ENCODE results near the gene ALDH4A1.
A peak's percentile ranks its signal among the peaks of the same experiment; 100 is the strongest.

The ALDH4A1 gene

DNA sequence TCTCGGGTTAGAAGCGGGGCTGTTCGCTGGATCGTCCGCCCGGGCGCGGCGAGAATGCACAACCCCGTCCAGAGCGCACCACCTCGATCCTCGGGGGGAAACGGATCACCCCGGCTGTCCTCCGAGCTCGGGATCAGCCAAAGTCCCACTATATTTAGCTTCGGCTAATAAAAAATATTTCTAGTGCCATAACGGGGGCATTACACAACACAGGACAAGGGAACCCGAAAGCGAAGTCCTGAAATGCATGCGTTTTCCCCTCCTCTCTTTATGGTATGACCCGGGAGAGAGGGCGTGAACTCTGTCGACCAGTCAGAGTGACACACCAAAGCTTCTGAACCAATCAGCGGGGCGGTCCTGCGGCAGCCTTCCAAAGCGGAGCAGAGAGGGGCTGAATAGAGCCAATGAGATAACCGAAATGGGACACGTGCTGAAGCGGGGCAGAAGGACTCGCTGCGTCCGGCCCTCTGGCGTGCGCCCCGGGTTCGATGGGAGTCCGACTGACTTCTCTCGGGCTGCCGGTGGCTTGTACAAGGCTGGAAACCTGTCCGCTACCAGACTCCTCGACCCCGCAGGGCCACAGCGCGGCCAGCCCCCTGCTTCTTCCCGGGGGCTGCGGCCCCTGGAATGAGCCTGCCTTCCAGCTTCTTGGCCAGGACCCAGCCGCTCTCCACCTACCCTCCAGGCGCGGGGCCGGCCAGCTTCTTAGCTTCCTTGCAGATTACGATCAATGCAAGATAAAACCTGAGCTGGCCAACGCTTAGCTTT lies at the start of gene ALDH4A1:
TSS of gene ALDH4A1 (minus strand) at position 33 of the 768 bp plus-strand sequence. CDS start at position 1, 32 bp downstream.
- DNase-seq = peak; percentile 87

DNA sequence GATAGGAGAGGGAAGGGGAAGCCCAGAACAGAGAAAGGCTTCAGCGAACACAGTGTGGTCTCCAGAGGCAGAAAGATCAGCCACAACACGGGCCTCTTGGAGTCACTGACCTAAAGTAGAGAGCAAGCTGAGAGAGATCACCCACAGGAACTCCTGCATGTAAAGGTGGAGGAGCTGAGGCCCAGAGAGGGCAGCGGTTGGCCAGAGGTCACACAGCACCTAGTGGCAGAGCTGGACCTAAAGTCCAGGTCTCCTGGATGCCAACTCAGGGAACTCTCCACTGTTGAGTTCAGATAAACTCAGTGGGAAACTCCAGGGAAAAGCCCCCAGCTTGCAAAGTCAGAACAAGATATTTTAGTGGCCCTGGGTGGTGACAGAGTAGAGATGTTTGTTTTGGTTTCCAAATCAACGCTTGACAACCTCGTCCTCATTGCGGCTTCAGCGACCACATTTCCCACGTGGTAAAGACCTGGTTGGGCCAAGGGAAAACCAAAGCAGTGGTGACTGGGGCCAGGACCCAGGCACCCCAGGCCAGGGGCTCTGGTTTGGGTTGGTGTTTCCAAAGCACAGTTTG lies 49.5 kb upstream of the ALDH4A1 start:
- no peak for DNase-seq

DNA sequence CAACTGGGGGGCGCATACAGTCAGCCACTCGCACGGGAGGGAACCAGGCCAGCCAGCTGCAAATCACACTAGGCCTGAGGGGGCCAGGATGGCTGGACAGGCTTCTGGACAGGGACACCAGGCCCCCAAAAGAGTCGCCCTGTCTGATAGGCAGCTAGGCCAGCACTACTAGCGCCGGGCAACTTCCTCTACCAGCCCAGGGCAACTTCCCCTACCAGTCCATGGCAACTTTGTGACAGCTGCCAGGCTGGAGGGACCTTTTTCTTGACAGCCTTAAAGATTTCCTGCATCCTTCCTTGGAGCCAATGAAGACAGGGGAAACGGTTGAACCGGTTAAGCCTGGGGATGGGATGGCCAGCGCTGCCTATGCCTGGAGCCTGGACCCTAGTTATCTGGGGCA lies 49.1 kb upstream of the ALDH4A1 start:
- DNase-seq = no peak

DNA sequence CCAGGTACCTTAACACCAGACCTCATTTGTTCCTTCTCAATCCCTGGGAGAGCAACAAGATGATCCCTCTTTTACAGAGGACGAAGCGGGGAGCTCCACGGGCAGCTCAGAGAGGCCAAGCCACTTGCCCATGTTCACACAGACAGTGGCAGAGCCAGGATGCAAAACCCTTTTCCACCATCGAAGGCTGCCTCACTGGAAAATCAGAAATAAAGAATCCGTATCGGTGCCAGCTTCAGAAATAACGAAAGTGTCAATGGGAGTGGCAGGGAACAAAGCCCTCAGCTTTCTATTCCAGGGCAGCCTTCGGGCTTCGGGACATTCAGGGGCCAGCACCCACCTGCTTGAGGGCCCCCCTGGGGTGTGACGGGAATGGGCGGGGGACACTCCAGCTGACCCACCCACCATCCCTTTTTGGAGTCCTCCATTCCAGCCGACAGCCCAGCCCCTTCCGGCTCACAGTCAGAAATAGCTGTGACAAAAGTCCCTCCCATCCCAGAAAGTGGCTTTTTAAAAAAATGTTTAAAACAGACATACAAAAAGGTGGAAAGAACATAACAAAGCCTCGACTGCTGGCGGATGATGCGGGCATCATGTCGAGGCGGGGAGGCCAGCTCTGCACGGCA lies 48.2 kb upstream of the ALDH4A1 start:
- no peak for DNase-seq

- DNase-seq = no peak
Measured at GRCh38 chr1:18949686-18950400, 47.5 kb upstream of the ALDH4A1 start.

DNA sequence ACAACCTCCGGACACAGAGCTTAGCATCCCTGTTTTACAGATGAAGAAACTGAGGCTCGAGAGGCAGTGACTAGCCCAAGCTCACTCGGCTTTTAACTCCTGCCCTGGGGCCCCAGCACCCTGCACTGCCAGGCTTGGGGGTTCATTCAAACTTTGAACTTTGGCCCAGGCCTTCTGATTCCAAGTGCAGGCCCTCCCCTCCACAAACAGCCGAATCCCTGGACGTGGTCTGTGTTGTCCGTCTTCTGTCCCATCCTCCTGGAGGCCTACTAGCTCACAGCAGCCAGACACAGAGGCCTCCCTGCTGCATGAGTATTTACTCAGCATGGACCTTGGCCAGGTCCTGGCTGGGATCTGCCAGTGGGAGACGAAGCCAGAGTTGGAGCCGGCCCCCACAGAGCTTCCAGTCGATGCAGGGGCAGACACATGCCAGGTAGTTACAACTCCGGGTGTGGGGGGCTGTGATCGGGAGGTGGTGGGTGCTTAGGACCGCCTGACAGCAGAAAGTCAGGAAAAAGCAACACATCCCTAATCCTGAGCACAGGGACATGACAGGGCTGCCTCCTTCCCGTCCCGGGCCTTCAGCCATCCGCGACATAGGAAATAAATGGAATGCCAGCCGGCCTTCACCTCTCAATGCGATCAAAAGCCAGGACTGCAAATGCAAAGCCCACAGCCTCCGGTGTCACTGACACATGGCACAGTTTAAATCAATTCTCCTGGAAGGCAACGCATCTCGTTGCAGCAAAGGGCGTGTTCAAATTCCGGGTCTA lies 46.7 kb upstream of the ALDH4A1 start:
- DNase-seq = no peak

DNA sequence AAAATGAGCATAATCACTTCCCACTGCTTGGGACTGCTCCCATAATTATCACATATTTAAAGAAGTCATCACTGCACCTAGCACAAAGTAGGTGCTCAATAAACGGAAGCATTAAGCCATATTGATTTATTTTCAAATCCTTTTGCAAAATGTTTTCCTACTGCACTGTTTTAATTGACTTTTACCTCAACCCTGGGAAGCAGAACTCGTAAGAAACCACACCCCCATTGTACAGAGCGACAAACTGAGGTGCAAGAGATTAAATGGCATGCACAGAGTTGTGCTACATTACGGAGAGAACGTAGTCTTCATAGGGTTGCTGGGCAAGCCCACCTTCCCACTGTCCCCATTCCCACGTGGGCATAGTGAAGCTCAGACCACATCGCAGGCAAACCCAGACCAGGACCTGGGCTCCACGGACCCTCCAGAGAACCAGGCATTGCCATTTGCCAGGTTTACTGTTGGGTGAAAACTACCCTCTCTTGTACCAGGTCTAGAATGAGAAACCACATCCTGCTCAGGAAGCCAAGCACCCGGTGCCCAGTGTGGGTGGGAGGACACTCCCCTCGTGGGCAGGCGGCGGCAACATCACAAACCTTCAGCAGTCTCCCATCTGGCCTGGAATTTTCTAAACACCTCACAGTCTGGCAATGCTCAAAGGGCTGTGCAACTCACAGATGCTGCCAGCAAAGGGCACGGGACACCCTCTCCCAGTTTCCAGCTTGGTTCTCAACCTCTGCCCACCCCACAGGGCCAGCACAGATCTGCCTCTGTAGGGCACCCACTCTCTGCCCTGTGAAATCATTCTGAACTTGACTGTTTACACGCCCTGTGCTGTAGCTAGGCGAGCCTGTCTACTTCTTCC lies 45.9 kb upstream of the ALDH4A1 start:
- no peak for DNase-seq

GRCh38 chr1:18947570-18947969 lies 45.2 kb upstream of the ALDH4A1 start:
- DNase-seq = no peak

DNA sequence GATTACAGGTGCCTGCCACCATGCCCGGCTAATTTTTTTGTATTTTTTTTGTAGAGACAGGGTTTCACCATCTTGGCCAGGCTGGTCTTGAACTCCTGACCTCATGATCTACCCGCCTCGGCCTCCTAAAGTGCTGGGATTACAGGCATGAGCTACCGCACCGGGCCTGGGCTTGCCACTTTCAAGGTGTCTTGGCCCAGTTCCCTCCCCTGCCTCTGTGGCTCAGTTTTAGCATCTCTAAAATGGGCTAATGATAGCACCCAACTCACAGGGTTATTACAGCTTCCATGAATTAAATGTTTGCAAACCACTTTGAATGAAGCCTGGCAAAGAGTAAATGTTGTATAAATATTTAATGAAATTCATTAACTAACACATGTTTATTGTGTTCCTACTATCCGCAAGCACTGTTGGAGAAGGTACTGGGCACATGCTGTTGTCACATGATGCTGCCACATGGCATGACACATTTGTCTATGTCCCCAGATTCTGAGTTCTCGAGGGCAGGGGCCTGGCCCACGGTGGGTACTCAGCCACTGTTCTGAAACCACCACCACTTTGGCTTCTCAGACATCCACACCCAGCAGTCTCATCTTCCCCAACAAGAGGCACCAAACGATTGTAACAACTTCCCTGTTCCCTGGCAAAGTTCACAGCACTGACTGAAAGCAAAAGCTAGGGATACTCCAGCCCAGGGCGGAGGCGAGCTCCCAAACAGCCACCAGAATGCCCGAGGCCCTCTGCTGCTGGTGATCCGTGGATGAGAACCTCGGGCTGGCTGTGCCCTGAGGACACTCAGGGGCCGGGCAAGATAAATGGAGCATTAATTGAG lies 44.4 kb upstream of the ALDH4A1 start:
- DNase-seq = no peak

DNA sequence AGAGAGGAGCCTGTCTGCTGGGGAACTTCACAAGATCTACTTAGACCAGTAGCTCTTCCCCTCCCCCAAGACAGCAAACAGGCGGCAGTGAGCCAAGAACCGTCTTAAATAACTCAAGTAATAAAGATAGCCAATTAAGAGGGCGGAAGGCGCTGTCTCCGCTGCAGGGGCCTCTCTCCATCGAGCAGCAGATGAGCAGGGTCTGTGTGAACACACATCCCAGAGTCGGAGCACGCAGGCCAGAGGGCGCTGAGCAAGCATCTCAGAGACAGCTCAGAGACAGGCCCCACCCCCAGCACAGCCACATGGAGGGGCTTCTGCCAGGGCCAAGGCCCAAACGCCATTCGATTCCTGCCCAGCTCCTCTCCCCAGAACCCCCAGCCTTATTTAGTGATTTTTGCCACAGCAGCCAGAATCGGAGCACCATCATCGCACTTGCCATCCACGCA lies 43.1 kb upstream of the ALDH4A1 start:
- DNase-seq = no peak

DNA sequence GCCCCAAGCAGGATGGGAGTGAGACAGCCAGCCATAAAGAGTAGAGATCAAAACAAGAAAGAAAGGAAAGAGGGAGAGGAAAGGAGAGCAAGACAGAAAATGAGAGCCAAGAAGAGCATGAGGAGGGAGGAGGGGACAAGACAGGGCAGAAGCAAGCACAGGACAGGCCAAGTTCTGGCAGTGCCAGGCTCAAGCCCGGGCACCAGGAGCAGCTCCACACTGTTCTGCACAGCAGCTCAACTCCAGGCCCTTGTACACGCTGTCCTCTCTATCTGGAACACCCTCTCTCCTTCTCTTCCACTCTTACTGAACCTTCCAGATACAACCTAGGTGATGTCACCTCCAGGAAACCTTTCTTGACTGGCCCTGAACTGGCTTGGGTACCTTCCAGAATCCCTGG lies 42.5 kb upstream of the ALDH4A1 start:
- no peak for DNase-seq

GRCh38 chr1:18943914-18944572 lies 41.7 kb upstream of the ALDH4A1 start:
- no peak for DNase-seq

DNA sequence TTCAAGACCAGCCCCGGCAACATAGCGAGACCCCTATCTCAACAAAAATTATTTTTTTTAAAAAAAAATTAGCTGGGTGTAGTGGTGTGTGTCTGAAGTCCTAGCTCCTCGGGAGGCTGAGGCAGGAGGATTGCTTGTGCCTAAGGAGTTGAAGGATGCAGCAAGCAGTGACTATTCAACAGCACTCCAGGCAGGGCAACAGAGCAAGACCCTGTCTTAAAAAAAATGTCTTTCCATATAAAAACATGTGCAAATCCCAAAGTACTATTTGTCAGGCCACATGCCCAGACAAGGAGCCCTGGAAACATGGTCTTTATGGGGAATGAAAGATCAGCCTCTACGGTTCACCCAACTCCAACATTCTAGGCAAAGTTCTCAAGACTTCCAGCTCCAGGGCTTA lies 40.8 kb upstream of the ALDH4A1 start:
- DNase-seq = no peak

- DNase-seq = no peak
Measured at GRCh38 chr1:18942340-18942739, 40.0 kb upstream of the ALDH4A1 start.

GRCh38 chr1:18941221-18942141 lies 39.1 kb upstream of the ALDH4A1 start:
- DNase-seq = no peak

DNA sequence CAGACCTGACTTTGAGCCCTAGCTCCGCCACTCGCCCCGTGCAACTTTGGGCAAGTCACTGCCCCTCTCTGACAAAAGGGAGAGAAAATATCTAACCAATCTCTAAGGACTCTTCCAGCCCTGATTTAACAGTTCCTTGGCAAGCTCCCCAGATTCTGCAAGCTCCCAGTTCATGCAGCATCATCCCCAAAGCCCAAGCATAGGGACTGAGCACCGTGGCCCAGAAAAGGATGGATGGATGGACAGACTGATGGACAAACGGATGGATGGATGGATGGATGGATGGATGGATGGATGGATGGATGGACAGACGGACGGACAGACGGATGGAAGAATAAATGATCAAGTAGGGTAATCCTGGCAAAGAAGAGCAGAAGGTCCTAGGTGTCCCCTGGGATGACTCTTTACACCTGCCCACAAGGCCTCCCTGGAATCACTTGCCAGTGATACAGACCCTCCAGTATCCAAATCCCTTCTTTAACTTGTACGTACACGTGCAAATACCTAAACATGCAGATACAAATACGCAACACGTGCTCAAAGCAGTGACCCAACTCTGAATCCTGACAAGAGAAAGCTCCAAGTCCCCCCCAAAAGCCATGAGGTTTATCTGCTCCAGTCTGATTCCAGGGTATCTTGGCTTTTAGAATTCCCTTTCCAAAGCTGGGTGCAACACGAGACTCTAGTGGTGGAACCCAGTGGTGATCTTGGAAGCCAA lies 38.1 kb upstream of the ALDH4A1 start:
- no peak for DNase-seq

DNA sequence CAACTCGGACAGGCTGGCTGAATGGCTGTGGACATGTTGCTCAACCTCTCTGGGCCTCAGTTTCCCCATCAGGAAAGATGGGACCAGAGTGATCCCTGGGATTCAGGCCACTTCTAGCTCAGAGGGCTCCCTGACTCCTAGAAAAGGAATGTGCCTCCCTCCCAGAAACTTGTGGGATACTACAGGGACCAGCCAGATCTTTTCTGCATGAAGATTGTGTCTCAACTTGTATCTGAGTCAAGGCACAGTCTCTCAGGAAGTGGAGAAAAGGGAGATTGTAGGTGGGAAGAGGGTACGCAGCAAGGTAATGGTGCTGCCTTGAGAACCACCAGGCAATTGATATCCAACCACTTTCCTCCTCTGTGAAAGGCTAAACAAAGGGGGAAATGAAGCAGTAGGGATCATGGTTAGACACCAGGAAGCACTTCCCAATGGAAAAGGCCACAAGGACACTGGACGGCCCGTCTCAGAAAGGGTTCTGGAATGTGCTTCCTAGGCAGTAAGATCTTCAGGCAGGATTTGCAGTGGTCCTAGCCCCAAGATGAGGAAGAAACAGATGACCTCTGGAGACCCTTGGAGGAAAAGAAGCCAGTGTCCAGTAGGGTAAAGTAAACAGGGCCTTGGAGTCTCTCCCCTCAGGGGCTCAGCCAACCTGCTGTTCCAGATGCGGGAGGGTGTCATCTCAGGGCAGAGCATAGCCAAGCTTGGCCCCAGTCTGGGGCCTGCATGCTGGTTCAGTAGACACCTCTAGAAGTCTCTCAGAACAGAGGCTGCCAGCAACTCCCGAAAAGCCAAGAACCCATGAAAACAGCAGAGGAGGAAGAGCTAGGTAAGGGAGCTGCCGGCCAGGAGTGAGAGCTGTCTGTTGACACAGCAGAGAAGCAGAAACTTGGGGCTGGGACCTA lies 37.3 kb upstream of the ALDH4A1 start:
- no peak for DNase-seq
